HepG2 (cell line): Measurements from ENCODE around the gene RPLP2. TPM values are rescaled to one million over a fixed set of nuclear protein-coding genes. Genes with fewer than 3 reads are reported as not detected.

Experiments
- CBX1 ChIP-seq: IDR thresholded peaks from one replicate; pipeline ENCODE4 v1.6.1; 2016; ENCODE audit warnings: antibody characterized with exemption, low read depth
- DR1 ChIP-seq: sonication (generic); formaldehyde crosslinking; IDR thresholded peaks from 2 replicates; pipeline ENCODE4 v1.8.0; 2021; ENCODE audit warnings: mild to moderate bottlenecking, missing genetic modification reagents, inconsistent platforms
- ELF1 ChIP-seq: sonication (generic); formaldehyde crosslinking; IDR thresholded peaks from 2 replicates; pipeline ENCODE4 v1.4.0; 2020; ENCODE audit warnings: missing genetic modification reagents
- FLYWCH1 ChIP-seq: sonication (generic); formaldehyde crosslinking; IDR thresholded peaks from 2 replicates; pipeline ENCODE4 v1.8.1; 2023; ENCODE audit warnings: mild to moderate bottlenecking, missing genetic modification reagents
- FOXO1 ChIP-seq: sonication (generic); formaldehyde crosslinking; IDR thresholded peaks from 2 replicates; pipeline ENCODE4 v1.4.0; 2020; ENCODE audit warnings: missing genetic modification reagents
- GATAD2A ChIP-seq: IDR thresholded peaks from 2 replicates; pipeline ENCODE4 v1.6.1; 2016
- HHEX ChIP-seq: IDR thresholded peaks from 2 replicates; pipeline ENCODE4 v1.6.1; 2016; ENCODE audit warnings: control low read depth
- IKZF4 ChIP-seq: sonication (generic); formaldehyde crosslinking; IDR thresholded peaks from 2 replicates; pipeline ENCODE4 v1.5.1; 2020; ENCODE audit warnings: borderline replicate concordance, mild to moderate bottlenecking, low read depth, missing genetic modification reagents; ENCODE audit errors: not compliant biosample characterization
- KDM2A ChIP-seq: sonication (generic); formaldehyde crosslinking; IDR thresholded peaks from 2 replicates; pipeline ENCODE4 v1.4.0; 2020; ENCODE audit warnings: low read depth, missing genetic modification reagents, borderline replicate concordance
- KLF11 ChIP-seq: IDR thresholded peaks from 2 replicates; pipeline ENCODE4 v1.6.1; 2016; ENCODE audit warnings: missing compliant biosample characterization
- LBX2 ChIP-seq: sonication (generic); formaldehyde crosslinking; IDR thresholded peaks from 2 replicates; pipeline ENCODE4 v1.5.0; 2020; ENCODE audit warnings: missing genetic modification reagents, mild to moderate bottlenecking, borderline replicate concordance
- MAFG ChIP-seq: sonication (generic); formaldehyde crosslinking; IDR thresholded peaks from 2 replicates; pipeline ENCODE4 v1.5.1; 2020; ENCODE audit warnings: mild to moderate bottlenecking, missing genetic modification reagents
- NPAS2 ChIP-seq: sonication (generic); formaldehyde crosslinking; IDR thresholded peaks from 2 replicates; pipeline ENCODE4 v1.8.0; 2022; ENCODE audit warnings: mild to moderate bottlenecking, missing genetic modification reagents, borderline replicate concordance
- PHF21A ChIP-seq: sonication (generic); formaldehyde crosslinking; IDR thresholded peaks from 2 replicates; pipeline ENCODE4 v1.5.0; 2020; ENCODE audit warnings: mild to moderate bottlenecking, missing genetic modification reagents
- REL ChIP-seq: sonication (generic); formaldehyde crosslinking; conservative IDR thresholded peaks from 2 replicates; pipeline ENCODE4 v1.8.0; 2022; ENCODE audit warnings: mild to moderate bottlenecking, missing genetic modification reagents, moderate library complexity
- SSRP1 ChIP-seq: IDR thresholded peaks from 2 replicates; pipeline ENCODE4 v1.6.1; 2016; ENCODE audit warnings: control low read depth
- TRAFD1 ChIP-seq: sonication (generic); formaldehyde crosslinking; IDR thresholded peaks from 2 replicates; pipeline ENCODE4 v1.5.1; 2020; ENCODE audit warnings: missing genetic modification reagents, mild to moderate bottlenecking, borderline replicate concordance
- ZBTB3 ChIP-seq: sonication (generic); formaldehyde crosslinking; IDR thresholded peaks from 2 replicates; pipeline ENCODE4 v1.4.0; 2020; ENCODE audit warnings: low read depth, mild to moderate bottlenecking, moderate library complexity, missing genetic modification reagents, borderline replicate concordance
- ZEB1 ChIP-seq: IDR thresholded peaks from 2 replicates; pipeline ENCODE4 v1.6.1; 2012; ENCODE audit warnings: mild to moderate bottlenecking, low read depth, inconsistent platforms; ENCODE audit not compliant: insufficient replicate concordance
- ZFX ChIP-seq: sonication (generic); formaldehyde crosslinking; IDR thresholded peaks from 2 replicates; pipeline ENCODE4 v1.4.0; 2020; ENCODE audit warnings: mild to moderate bottlenecking, low read depth, missing genetic modification reagents, moderate library complexity
- ZNF180 ChIP-seq: sonication (generic); formaldehyde crosslinking; IDR thresholded peaks from 2 replicates; pipeline ENCODE4 v1.4.0; 2020; ENCODE audit warnings: low read depth, missing genetic modification reagents, borderline replicate concordance
- ZNF329 ChIP-seq: sonication (generic); formaldehyde crosslinking; IDR thresholded peaks from 2 replicates; pipeline ENCODE4 v1.9.0; 2021; ENCODE audit warnings: low read depth, mild to moderate bottlenecking, missing genetic modification reagents
- ZNF362 ChIP-seq: sonication (generic); formaldehyde crosslinking; IDR thresholded peaks from 2 replicates; pipeline ENCODE4 v1.4.0; 2020; ENCODE audit warnings: missing genetic modification reagents, mild to moderate bottlenecking, borderline replicate concordance
- ZNF382 ChIP-seq: sonication (generic); formaldehyde crosslinking; IDR thresholded peaks from 2 replicates; pipeline ENCODE4 v1.5.0; 2020; ENCODE audit warnings: missing genetic modification reagents, mild to moderate bottlenecking, borderline replicate concordance
- ZNF704 ChIP-seq: sonication (generic); formaldehyde crosslinking; IDR thresholded peaks from 2 replicates; pipeline ENCODE4 v1.8.1; 2023; ENCODE audit warnings: mild to moderate bottlenecking, inconsistent platforms, moderate library complexity, missing genetic modification reagents, borderline replicate concordance
- ZNF746 ChIP-seq: sonication (generic); formaldehyde crosslinking; IDR thresholded peaks from 2 replicates; pipeline ENCODE4 v1.8.0; 2022; ENCODE audit warnings: mild to moderate bottlenecking, missing genetic modification reagents
- polyA plus RNA-seq, 8 experiments: library from polyadenylated mRNA; depleted of rRNA in 3 of 8; stranded (reverse) in 7 of 8; unstranded in 1 of 8; fragments of >200 nt; fragmentation: Illumina TruSeq in 4 of 8; extraction: Trizol in 4 of 8; gene quantifications; 2 replicates each; pipeline versions ENCODE4 v1.2.1 to v1.2.3, GENCODE V29; 2011 to 2016; ENCODE audit warnings: low read depth in 4 of 8, missing spikeins in 1 of 8, mixed read lengths in 1 of 8; ENCODE audit not compliant: insufficient read depth in 1 of 8
- total RNA-seq, 5 experiments: library from RNA; depleted of rRNA; stranded (reverse); fragments of >200 nt; fragmentation: Illumina TruSeq; extraction: Trizol; gene quantifications; 2 replicates each; pipeline ENCODE4 v1.2.3, GENCODE V29; 2016; ENCODE audit warnings: low read depth in 1 of 5

RPLP2 gene
- total and polyA plus RNA-seq, 2 of the 13 experiments (the other 11 are each of a cell fraction or from before 2014, with no cell fraction given): 978 to 2,106 TPM

GRCh38 chr11:843818-844692 is 34.3 kb downstream of the RPLP2 start (continued):
- TF ChIP-seq ZNF362 (CRISPR knock-in tag) (no peak), CBX1 (no peak), GATAD2A (CRISPR knock-in tag) (peak; percentile 62; the same call in 1 of the 2 replicates), ZBTB3 (no peak), SSRP1 (CRISPR knock-in tag) (no peak), ZNF329 (CRISPR knock-in tag) (no peak), ZNF382 (no peak), KLF11 (no peak), ZFX (CRISPR knock-in tag) (peak; percentile 85), DR1 (CRISPR knock-in tag) (no peak), ZNF704 (no peak), TRAFD1 (CRISPR knock-in tag) (peak; percentile 63; the same call in 1 of the 2 replicates), LBX2 (CRISPR knock-in tag) (peak; percentile 53; the same call in 1 of the 2 replicates), KDM2A (CRISPR knock-in tag) (0 out of 2 replicates have a peak, but pooled peaks have one; percentile 53), MAFG (CRISPR knock-in tag) (no peak), ZNF746 (CRISPR knock-in tag) (no peak), ELF1 (peak; percentile 45; the same call in 1 of the 2 replicates), NPAS2 (CRISPR knock-in tag) (0 out of 2 replicates have a peak, but pooled peaks have one; percentile 92), FLYWCH1 (CRISPR knock-in tag) (no peak), HHEX (CRISPR knock-in tag) (no peak), REL (0 out of 2 replicates have a peak, but pooled peaks have one; percentile 24), ZNF180 (no peak), IKZF4 (CRISPR knock-in tag) (peak; percentile 64), PHF21A (CRISPR knock-in tag) (peak; percentile 80), FOXO1 (CRISPR knock-in tag) (no peak; the same call in 1 of the 2 replicates), ZEB1 (no peak)
